ENCODE measurements around the gene ZNF385B.

ZNF385B gene

DNA sequence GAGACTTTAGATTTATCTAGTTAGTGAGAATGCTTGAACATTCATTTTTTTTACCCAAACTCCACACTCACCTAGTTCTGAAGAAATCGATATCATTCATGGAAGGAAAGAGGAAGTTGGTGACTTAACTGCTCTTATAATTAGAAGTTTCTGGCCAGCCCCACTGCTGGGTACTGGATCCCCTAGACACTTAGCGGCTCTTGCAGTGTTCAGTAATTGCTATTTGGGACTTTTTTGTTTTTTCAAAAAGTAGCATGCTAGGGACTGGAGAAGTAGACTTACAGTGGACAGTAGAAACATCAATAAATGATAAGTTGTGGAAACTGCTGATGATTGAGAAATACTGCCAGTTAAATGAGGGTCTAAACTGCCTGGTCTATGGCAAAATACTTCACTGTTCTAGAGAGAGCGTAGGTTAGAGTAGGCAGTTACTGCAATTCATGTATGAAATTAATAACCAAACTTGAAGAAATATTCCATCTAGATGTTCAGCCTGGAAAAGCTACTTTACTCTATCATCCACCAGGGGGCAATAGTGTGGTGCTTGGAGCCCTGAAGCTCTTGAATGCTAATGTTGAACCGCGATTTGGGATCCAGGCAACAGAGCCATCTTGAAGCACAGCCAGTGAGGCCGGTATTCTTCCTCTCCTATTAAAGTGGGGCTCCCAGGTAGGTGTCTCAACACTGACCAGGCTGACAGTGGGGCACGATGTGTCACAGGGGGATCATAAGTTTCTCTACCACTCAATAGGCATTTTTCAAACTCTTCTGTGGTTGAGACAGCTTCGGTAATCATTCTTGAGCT, 450.7 kb downstream of the ZNF385B start:
- H3K36me3 ChIP-seq (ENCODE audit: control insufficient read depth, insufficient read depth, low read length, severe bottlenecking), result no peaks in the 10 kb centered on the region
- no peak overlapping the region for H3K4me3 ChIP-seq (ENCODE audit: low read length)
- H3K9ac ChIP-seq (ENCODE audit: low read length), result no peak overlapping the region
- H3K4me1 ChIP-seq (ENCODE audit: control insufficient read depth, insufficient read depth, low read length), result peaks cover 5% of the 10 kb centered on the region
- peak; percentile 73 for DNase-seq (ENCODE audit: low read depth)
- no peaks in the 10 kb centered on the region for H3K9me3 ChIP-seq (ENCODE audit: control insufficient read depth, low read length)
- no peaks in the 10 kb centered on the region for H3K27me3 ChIP-seq (replicated peaks; ENCODE audit: control insufficient read depth, insufficient read depth, low read length)

DNA sequence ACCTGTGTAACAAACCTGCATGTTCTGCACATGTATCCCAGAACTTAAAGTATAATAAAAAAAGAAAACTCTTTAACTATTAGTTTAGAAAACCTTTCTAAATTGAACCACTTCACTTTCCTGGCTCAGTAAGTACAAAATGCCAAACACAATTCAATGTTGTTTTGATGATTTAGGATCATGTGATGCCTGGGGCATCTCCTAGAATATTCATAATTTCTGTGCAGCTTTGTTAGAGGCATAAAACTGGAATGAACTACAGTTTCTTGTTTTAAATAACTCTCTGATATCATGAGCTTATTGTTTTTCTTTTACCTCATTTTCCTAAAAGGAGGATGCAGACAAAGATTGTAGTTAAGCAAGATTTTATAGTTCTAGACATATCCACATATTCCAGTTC, 457.8 kb downstream of the ZNF385B start:
- Histone ChIP-seq H3K36me3 (ENCODE audit: control insufficient read depth, insufficient read depth, low read length, severe bottlenecking) (no peaks in the 10 kb centered on the region), H3K9me3 (ENCODE audit: control insufficient read depth, low read length) (no peaks in the 10 kb centered on the region), H3K4me1 (ENCODE audit: control insufficient read depth, insufficient read depth, low read length) (no peaks in the 10 kb centered on the region), H3K9ac (ENCODE audit: low read length) (no peak overlapping the region), H3K27me3 (replicated peaks; ENCODE audit: control insufficient read depth, insufficient read depth, low read length) (no peaks in the 10 kb centered on the region), H3K4me3 (ENCODE audit: low read length) (no peak overlapping the region)
- no peak for DNase-seq (ENCODE audit: low read depth)

DNA sequence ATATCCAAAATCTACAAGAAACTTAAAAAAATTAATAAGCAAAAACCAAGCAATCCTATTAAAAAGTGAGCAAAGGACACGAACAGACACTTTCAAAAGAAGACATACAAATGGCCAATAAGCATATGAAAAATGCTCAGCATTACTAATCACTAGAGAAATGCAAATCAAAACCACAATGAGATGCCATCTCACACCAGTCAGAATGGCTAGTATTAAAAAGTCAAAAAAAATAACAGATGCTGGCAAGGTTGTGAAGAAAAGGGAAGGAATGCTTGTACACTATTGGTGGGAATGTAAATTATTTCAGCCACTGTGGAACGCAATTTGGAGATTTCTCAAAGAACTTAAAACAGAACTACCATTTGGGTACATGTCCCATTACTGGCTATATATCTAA, 467.9 kb downstream of the ZNF385B start:
- H3K9ac ChIP-seq (ENCODE audit: low read length), result no peak overlapping the region
- no peaks in the 10 kb centered on the region for H3K9me3 ChIP-seq (ENCODE audit: control insufficient read depth, low read length)
- no peak overlapping the region for H3K4me3 ChIP-seq (ENCODE audit: low read length)
- peak; percentile 24 for DNase-seq (ENCODE audit: low read depth)
- no peaks in the 10 kb centered on the region for H3K36me3 ChIP-seq (ENCODE audit: control insufficient read depth, insufficient read depth, low read length, severe bottlenecking)
- no peaks in the 10 kb centered on the region for H3K4me1 ChIP-seq (ENCODE audit: control insufficient read depth, insufficient read depth, low read length)
- no peaks in the 10 kb centered on the region for H3K27me3 ChIP-seq (replicated peaks; ENCODE audit: control insufficient read depth, insufficient read depth, low read length)

Measured in adipocyte (in vitro differentiated cells).